Cardiac fibroblast (primary cell): ENCODE data around the gene PLEKHG5.
A peak's percentile ranks its signal among the peaks of the same experiment; 100 is the strongest.
"Not testable (repeated sequence)": the region's sequence is repeated elsewhere in the genome, so short reads cannot be mapped to it uniquely, and the experiment has no call there.

Experiments used
- DNase-seq, 2 donors: peaks; one replicate each; pipeline versions ENCODE4 v3.0.0 to v3.0.0-alpha.2; 2010; ENCODE audit warnings: low read depth in 2 of 2
- H3K4me3 ChIP-seq, 2 donors: replicated peaks in 1 of 2; 1 replicate in 1 of 2; 2 replicates in 1 of 2; pipeline ENCODE4 v1.5.1; 2011; ENCODE audit warnings: low read depth in 2 of 2, low read length in 2 of 2, mild to moderate bottlenecking in 2 of 2, moderate library complexity in 1 of 2
- TF ChIP-seq, protein P1 (sequence below): IDR thresholded peaks from one replicate; pipeline ENCODE4 v1.5.1; 2011; ENCODE audit warnings: low read depth, mild to moderate bottlenecking, low read length, inconsistent platforms

PLEKHG5 gene

DNA sequence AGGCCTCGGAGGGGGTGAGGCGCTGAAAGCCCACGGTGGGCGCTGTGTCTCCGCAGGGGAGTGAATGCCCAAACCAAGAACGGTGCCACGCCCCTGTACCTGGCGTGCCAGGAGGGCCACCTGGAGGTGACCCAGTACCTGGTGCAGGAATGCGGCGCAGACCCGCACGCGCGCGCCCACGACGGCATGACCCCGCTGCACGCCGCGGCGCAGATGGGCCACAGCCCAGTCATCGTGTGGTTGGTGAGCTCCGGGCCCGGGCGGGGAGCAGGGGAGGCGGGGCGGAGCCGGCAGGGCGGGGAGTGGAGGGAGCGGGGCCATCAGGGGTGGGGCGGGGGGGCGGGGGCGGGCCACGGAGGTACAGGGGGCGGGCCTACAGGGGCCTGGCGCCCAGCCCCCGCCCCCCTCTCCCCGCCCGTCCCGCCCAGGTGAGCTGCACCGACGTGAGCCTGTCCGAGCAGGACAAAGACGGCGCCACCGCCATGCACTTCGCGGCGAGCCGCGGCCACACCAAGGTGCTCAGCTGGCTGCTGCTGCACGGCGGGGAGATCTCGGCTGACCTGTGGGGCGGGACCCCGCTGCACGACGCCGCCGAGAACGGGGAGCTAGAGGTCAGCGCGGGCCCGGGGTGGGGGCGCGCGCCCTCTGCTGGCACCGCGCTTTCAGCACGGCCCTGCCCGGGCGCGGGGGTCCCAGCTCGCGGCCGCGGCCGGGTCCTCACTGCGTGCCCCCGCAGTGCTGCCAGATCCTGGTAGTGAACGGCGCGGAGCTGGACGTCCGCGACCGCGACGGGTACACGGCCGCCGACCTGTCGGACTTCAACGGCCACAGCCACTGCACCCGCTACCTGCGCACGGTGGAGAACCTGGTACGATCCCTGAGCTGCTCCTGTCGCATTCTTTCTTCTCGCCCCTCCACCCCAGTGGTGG is 51.0 kb downstream of the PLEKHG5 start:
- DNase-seq, result peak in 1 of 2 donors; percentile 42
- TF ChIP-seq, protein P1, sequence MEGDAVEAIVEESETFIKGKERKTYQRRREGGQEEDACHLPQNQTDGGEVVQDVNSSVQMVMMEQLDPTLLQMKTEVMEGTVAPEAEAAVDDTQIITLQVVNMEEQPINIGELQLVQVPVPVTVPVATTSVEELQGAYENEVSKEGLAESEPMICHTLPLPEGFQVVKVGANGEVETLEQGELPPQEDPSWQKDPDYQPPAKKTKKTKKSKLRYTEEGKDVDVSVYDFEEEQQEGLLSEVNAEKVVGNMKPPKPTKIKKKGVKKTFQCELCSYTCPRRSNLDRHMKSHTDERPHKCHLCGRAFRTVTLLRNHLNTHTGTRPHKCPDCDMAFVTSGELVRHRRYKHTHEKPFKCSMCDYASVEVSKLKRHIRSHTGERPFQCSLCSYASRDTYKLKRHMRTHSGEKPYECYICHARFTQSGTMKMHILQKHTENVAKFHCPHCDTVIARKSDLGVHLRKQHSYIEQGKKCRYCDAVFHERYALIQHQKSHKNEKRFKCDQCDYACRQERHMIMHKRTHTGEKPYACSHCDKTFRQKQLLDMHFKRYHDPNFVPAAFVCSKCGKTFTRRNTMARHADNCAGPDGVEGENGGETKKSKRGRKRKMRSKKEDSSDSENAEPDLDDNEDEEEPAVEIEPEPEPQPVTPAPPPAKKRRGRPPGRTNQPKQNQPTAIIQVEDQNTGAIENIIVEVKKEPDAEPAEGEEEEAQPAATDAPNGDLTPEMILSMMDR, result no peak
- H3K4me3 ChIP-seq, result no peak overlapping the region

DNA sequence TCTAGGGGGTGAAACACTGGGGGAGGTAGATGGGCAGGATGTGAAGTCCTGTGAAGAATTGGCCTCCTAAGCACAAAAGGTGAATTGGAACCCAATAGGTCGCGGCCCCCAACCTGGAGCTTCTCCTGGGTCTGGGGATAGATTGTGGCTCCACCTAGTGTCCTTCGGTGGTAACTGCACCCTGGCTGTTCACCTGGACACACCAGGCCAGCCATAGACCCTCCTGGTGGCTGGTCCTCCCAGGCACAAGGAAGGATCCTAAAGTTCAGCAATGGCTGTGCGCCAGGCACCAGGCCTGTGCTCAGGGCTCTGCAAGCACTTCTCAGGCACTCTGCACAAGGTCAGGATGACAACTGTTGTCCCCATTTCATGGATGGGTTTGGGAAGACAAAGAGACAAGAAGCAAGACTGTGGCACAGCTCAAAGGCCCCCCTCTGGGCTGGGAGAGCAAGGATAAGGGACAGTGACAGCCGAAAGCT is 53.4 kb downstream of the PLEKHG5 start:
- H3K4me3 ChIP-seq, result no peak overlapping the region
- TF ChIP-seq, protein P1, result peak; percentile 93
- DNase-seq, result peak; percentile 55 to 61

DNA sequence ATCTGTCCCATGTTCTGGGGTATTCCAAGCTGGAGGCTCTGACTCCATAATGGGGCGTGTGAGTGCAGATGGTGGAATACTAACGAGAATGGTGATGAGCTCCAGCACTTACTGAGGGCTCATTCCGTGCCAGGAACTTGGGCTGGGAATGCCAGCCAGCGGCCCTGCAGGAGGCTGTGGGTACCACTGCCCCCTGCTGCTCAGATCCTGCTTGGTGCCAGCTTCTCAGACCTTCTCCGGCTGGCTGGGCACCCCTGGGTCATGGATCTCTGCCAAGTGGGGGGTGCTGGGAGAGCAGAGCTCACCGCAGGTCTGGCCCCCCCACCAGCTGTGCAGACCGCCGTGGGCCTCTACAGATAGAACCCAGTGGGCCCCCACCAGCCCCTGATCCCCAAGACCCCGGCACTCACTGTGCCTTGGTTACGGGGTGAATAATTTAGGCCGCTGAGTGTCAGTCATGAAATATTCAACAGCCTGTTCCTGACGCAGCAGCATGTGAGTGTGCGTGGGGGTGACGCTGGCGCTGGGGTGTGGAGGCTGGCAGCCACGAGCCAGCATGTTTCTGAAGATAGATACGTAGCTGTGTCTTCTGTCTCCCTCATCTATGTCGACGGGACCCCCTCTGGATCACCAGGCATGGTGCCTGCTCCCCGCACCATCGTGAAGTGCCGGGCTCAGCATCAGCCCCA is 54.3 kb downstream of the PLEKHG5 start:
- not testable (repeated sequence) for H3K4me3 ChIP-seq

DNA sequence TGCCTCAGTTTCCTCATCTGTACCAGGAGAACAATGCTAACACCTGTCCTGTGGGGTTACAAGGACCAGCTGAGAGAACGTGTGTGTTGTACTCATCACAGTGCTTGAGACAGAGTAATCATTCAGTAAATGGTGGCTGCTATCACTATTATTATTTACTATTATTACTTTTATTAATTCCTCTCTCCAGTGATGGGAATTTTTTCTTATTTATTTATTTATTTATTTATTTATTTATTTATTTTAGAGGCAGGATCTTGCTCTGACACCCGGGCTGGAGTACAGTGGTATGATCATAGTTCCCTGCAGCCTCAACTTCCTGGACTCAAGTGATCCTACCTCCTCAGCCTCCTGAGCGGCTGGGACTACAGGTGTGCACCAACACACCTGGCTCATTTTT is 55.2 kb downstream of the PLEKHG5 start:
- H3K4me3 ChIP-seq, DNase-seq: not testable (repeated sequence)

More for the DNA sequence above, 54.3 kb downstream of the PLEKHG5 start:
- DNase-seq, result not testable (repeated sequence)

DNA sequence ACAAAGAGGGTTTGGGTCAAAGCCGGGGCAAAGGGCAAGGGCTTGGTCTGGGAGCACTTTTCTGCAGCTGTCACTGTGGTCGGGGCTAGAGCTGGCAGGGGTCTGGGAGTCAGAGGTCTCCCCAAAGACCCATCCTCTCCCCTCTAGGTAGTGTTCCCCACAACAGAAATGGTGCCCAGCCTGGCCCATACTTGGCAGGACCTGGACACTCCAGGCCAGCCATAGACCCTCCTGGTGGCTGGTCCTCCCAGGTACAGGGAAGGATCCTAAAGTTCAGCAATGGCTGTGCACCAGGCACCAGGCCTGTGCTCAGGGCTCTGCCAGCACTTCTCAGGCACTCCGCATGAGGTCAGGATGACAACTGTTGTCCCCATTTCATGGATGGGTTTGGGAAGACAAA is 55.9 kb downstream of the PLEKHG5 start:
- no peak overlapping the region for H3K4me3 ChIP-seq
- no peak for DNase-seq
- TF ChIP-seq, protein P1, result no peak

DNA sequence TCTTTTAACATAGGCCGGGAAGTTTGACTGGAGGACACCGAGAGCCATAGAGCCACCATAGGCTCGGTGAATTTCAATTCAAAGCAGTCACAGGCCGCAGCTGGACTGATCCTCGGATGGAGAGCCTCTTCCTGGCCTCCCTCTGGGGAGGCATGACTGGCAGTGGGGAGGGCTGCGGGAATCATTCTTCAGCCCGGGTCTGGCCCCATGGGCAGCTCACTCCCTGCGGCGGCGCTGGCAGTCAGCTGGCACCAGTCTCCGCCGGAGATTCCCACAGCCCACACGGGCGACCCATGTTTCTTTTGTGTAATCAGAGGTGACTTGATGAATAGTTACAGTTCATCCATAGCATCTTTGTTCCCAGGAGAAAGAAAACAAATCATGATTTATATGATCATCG is 56.3 kb downstream of the PLEKHG5 start:
- DNase-seq, result no peak
- TF ChIP-seq, protein P1, result no peak
- H3K4me3 ChIP-seq, result no peak overlapping the region

DNA sequence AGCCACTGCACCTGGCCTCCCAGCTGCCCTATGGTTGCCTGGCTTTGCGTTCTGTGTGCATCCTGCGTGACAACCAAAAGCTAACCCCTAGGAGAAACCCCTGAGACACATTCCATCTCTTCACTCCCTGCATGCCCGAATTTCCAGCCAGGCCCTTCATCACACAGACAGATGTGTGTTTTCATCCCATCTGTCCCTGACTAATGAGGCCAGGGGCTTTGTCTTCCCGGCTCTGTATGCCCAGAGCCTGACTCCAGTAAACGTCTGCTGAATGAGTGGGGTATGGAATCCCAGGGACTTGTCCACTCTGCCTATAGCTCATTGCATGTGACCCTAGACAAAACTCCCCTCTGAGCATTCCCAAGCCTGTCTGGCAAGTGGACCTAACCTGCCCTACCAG is 57.3 kb downstream of the PLEKHG5 start:
- DNase-seq, result no peak
- H3K4me3 ChIP-seq, result no peak overlapping the region
- TF ChIP-seq, protein P1, result no peak

DNA sequence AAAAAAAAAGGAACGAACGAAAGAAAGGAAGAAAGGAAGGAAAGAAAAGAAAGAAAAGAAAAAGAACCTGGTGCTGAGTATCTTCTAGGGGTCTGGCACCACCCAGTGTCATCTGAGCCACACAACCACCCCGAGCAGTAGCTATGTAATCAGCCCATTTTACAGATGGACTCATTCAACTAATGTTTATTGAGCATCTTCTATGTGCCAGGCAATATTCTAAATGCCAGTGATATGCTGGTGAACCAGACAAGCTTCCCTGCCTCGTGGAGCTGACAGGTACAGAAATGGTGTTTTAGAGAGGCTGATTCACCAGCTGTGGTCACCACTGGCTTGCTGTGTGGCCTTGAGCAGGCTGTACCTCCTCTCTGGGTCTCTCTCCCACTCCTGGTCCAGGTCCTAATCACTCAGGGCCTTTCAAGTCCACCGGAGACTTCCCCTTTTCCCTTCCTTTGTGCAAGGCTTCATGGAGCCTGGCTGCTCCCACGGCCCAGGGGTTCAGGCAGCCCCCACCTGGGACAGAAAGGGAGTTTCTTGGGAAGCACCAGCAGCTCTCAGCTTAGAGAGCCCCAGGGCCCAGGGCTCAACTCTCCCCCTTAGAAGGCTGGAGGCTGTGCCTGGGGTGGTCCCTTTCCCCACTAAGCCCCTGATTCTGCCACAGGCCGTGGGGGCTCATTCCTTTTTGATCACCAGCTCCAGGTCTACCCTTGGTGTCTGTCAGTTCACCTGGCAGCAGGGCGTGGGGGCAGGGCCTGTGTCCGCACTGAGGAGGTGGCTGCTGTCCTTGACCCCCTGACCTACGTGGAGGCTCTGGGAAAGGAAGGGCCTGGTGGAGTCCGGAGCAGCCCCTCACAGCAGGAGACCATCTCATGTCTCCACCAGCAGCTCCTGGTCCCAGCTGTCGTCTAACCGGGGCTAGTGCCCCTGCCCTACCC is 59.6 kb downstream of the PLEKHG5 start:
- DNase-seq, result not testable (repeated sequence)

DNA sequence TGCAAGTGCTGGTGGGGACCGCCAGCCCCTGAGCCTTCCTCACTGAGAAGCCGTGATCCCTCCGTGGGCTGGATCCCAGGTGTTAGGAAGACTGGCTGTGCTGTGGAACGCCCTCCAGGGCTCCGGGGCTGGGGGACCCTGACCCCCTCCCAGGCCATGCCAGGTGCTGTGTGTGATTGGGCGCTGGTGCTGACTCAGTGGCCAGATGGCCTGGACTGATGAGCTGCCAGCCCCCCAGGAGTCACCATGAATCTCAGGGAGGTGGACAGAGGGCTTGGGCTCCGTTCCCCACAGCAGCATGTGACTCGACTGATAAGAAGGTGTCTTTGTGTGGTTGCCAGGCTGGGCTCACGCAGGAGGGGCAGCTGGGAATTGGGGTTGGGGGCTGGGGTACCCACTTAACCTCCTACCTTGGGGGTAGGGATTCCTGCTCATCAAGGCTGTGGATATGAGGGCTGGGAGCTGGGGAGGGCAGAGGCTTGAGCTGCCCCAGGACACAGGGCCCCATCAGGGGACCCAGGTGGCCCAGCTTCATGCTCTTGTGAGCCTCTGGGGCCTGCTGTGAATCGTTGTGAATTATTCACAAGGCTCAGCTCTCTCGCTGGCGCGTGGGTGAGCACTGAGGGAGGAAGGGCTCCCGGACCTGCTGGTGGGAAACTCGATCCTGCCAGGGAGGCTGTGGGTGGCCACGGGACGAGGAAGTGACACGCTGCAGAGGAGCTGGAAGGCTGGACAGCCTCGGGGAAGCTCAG is 61.6 kb downstream of the PLEKHG5 start:
- H3K4me3 ChIP-seq, DNase-seq: not testable (repeated sequence)

More for the DNA sequence above, 59.6 kb downstream of the PLEKHG5 start:
- H3K4me3 ChIP-seq, result not testable (repeated sequence)

DNA sequence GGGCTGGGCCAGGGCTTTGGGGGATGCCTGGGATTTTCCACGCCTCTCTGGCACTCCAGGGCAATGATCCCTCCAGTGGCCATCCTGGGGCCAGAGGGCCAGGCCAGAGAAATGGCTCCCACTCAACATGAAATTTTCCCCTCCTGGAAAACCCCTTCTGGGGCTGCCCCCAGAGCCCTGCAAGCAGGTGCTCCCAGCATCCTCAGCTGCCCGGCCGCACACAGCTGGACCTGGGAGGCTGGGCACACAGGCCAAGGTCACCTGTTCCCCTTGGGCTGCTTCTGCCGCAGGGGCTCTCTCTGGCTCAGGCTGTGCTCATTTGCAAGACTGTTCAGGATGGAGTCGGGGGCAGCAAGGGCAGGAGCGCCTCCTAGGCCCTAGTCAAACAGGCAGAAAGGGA is 63.0 kb downstream of the PLEKHG5 start:
- not testable (repeated sequence) for H3K4me3 ChIP-seq, DNase-seq
